Muscle of leg (tissue), 11 donors: Measurements from ENCODE around the gene KCNH2. TPM values are rescaled to one million over a fixed set of nuclear protein-coding genes. Genes with fewer than 3 reads are reported as not detected.

Experiments
- DNase-seq: peaks from one replicate; pipeline ENCODE4 v3.0.0; 2013
- H3K27ac ChIP-seq: one replicate; pipeline ENCODE4 v1.5.1; 2013; ENCODE audit warnings: mild to moderate bottlenecking, low read length, control low read depth
- H3K27me3 ChIP-seq: one replicate; pipeline ENCODE4 v1.6.1; 2013; ENCODE audit warnings: low read length; ENCODE audit not compliant: control insufficient read depth, insufficient read depth
- H3K36me3 ChIP-seq: one replicate; pipeline ENCODE4 v1.6.1; 2013; ENCODE audit warnings: low read length; ENCODE audit not compliant: control insufficient read depth, insufficient read depth
- H3K4me1 ChIP-seq: one replicate; pipeline ENCODE4 v1.6.1; 2013; ENCODE audit warnings: low read length; ENCODE audit not compliant: control insufficient read depth, insufficient read depth
- H3K4me3 ChIP-seq: one replicate; pipeline ENCODE4 v1.5.1; 2013; ENCODE audit warnings: low read length, control low read depth
- H3K9me3 ChIP-seq: replicated peaks from 2 replicates; pipeline ENCODE4 v1.6.1; 2013; ENCODE audit warnings: low read depth, low read length; ENCODE audit not compliant: control insufficient read depth
- WGBS: methylation state at CpG from one replicate; pipeline ENCODE4 v1.1.5; 2013; ENCODE audit warnings: missing lambda C conversion rate; ENCODE audit not compliant: insufficient coverage; 5-methylcytosine and 5-hydroxymethylcytosine counted together
- polyA plus RNA-seq, 8 donors: library from polyadenylated mRNA; unstranded; fragments of 120-200 nt; gene quantifications; one replicate each; pipeline versions ENCODE4 v1.2.1 to v1.2.3, GENCODE V29; 2013; ENCODE audit warnings: inconsistent platforms in 1 of 8, low replicate concordance in 1 of 8; ENCODE audit not compliant: insufficient read length in 8 of 8, insufficient read depth in 1 of 8
- total RNA-seq: library from RNA; stranded (reverse); fragments of 120-200 nt; gene quantifications from one replicate; pipeline ENCODE4 v1.2.4, GENCODE V29; 2013

The KCNH2 gene
- total and polyA plus RNA-seq, 9 donors: 9.7 to 26.9 (median 19.6) TPM

GRCh38 chr7:150976529-150977381, 1.4 kb downstream of the KCNH2 start:
- peaks cover 89% of the 10 kb centered on the region for H3K4me1 ChIP-seq
- no peaks in the 10 kb centered on the region for H3K36me3 ChIP-seq
- H3K4me3 ChIP-seq: peak overlapping the region; percentile 32
- no peaks in the 10 kb centered on the region for H3K9me3 ChIP-seq
- WGBS: 27% methylated on average over 10 of the region's 13 CpGs
- H3K27ac ChIP-seq: peak overlapping the region; percentile 33
- no peak for DNase-seq
- peaks cover 65% of the 10 kb centered on the region for H3K27me3 ChIP-seq

- DNase-seq: no peak
- Histone ChIP-seq H3K36me3 (no peaks in the 10 kb centered on the region), H3K9me3 (no peaks in the 10 kb centered on the region), H3K4me1 (peaks cover 89% of the 10 kb centered on the region), H3K4me3 (no peak overlapping the region), H3K27ac (no peak overlapping the region), H3K27me3 (peaks cover 59% of the 10 kb centered on the region)
- WGBS: 88% methylated on average over 6 of the region's 9 CpGs
Observed at GRCh38 chr7:150975536-150976319, 2.4 kb downstream of the KCNH2 start.

- Histone ChIP-seq H3K27me3 (peaks cover 49% of the 10 kb centered on the region), H3K27ac (peak overlapping the region; percentile 53), H3K4me1 (peaks cover 89% of the 10 kb centered on the region), H3K36me3 (no peaks in the 10 kb centered on the region), H3K9me3 (no peaks in the 10 kb centered on the region), H3K4me3 (peak overlapping the region; percentile 39)
- peak; percentile 44 for DNase-seq
- 3% methylated on average over 65 of the region's 89 CpGs for WGBS
Observed at GRCh38 chr7:150974468-150975391, 3.4 kb downstream of the KCNH2 start.

GRCh38 chr7:150973571-150974451, 4.3 kb downstream of the KCNH2 start:
- 49% methylated on average over 22 of the region's 27 CpGs for WGBS
- H3K27me3 ChIP-seq: peaks cover 47% of the 10 kb centered on the region
- no peak for DNase-seq
- H3K4me1 ChIP-seq: peaks cover 90% of the 10 kb centered on the region
- no peaks in the 10 kb centered on the region for H3K9me3 ChIP-seq
- no peaks in the 10 kb centered on the region for H3K36me3 ChIP-seq
- peak overlapping the region; percentile 53 for H3K27ac ChIP-seq
- H3K4me3 ChIP-seq: no peak overlapping the region

- 65% methylated on average over 6 of the region's 8 CpGs for WGBS
- Histone ChIP-seq H3K36me3 (no peaks in the 10 kb centered on the region), H3K27ac (peak overlapping the region; percentile 93), H3K4me1 (peaks cover 95% of the 10 kb centered on the region), H3K27me3 (peaks cover 45% of the 10 kb centered on the region), H3K9me3 (no peaks in the 10 kb centered on the region), H3K4me3 (no peak overlapping the region)
- no peak for DNase-seq
Observed at GRCh38 chr7:150972741-150973140, 5.4 kb downstream of the KCNH2 start.

GRCh38 chr7:150972023-150972468, 6.1 kb downstream of the KCNH2 start:
- Histone ChIP-seq H3K9me3 (no peaks in the 10 kb centered on the region), H3K4me3 (no peak overlapping the region), H3K27me3 (peaks cover 40% of the 10 kb centered on the region), H3K27ac (peak overlapping the region; percentile 93), H3K4me1 (peaks cover 91% of the 10 kb centered on the region), H3K36me3 (no peaks in the 10 kb centered on the region)
- peak; percentile 85 for DNase-seq
- 20% methylated on average over 8 of the region's 12 CpGs for WGBS

GRCh38 chr7:150971242-150972022, 6.7 kb downstream of the KCNH2 start:
- H3K9me3 ChIP-seq: no peaks in the 10 kb centered on the region
- DNase-seq: peak; percentile 85
- WGBS: 21% methylated on average over 12 of the region's 16 CpGs
- no peak overlapping the region for H3K4me3 ChIP-seq
- H3K36me3 ChIP-seq: no peaks in the 10 kb centered on the region
- peaks cover 34% of the 10 kb centered on the region for H3K27me3 ChIP-seq
- H3K27ac ChIP-seq: peak overlapping the region; percentile 93
- peaks cover 85% of the 10 kb centered on the region for H3K4me1 ChIP-seq

GRCh38 chr7:150970424-150970823, 7.7 kb downstream of the KCNH2 start:
- Histone ChIP-seq H3K9me3 (no peaks in the 10 kb centered on the region), H3K27me3 (peaks cover 24% of the 10 kb centered on the region), H3K4me1 (peaks cover 82% of the 10 kb centered on the region), H3K4me3 (no peak overlapping the region), H3K27ac (no peak overlapping the region), H3K36me3 (no peaks in the 10 kb centered on the region)
- no peak for DNase-seq
- WGBS: 72% methylated on average over 7 of the region's 11 CpGs
